Esophagus muscularis mucosa (tissue), 4 donors: ENCODE data around the gene ADH6. TPM values are rescaled to one million over a fixed set of nuclear protein-coding genes. Genes with fewer than 3 reads are reported as not detected.

Experiments
- DNase-seq: peaks from one replicate; pipeline ENCODE4 v3.0.0-alpha.2; 2017; ENCODE audit errors: extremely low spot score
- H3K27ac ChIP-seq, 4 donors: fragments of 200-600 bp; sonication (generic); replicated peaks in 1 of 4; 1 replicate in 3 of 4; 2 replicates in 1 of 4; pipeline ENCODE4 v1.5.1; 2016 to 2019; ENCODE audit warnings: mild to moderate bottlenecking in 1 of 4
- H3K27me3 ChIP-seq, 4 donors: fragments of 200-600 bp; sonication (generic); one replicate each; pipeline versions ENCODE4 v1.5.1 to v1.6.0; 2016 to 2019
- H3K36me3 ChIP-seq, 4 donors: fragments of 200-600 bp; sonication (generic); one replicate each; pipeline ENCODE4 v1.5.1; 2016 to 2019
- H3K4me1 ChIP-seq, 4 donors: fragments of 200-600 bp; sonication (generic); one replicate each; pipeline ENCODE4 v1.5.1; 2016 to 2019
- H3K4me3 ChIP-seq, 4 donors: fragments of 200-600 bp; sonication (generic); 1 replicate in 2 of 4; 2 replicates in 2 of 4; pipeline ENCODE4 v1.5.1; 2016 to 2019; ENCODE audit warnings: mild to moderate bottlenecking in 4 of 4, moderate library complexity in 1 of 4
- H3K9me3 ChIP-seq, 4 donors: fragments of 200-600 bp; sonication (generic); 1 replicate in 3 of 4; 2 replicates in 1 of 4; pipeline ENCODE4 v1.5.1; 2016 to 2019
- CTCF ChIP-seq, 3 experiments: fragments of 200-600 bp in 2 of 3; fragments of 450-650 bp in 1 of 3; sonication (generic) in 2 of 3; IDR thresholded peaks; one replicate each; pipeline ENCODE4 v1.5.1; 2017 to 2019; ENCODE audit warnings: antibody characterized with exemption in 3 of 3, mild to moderate bottlenecking in 2 of 3, moderate library complexity in 1 of 3
- EP300 ChIP-seq: sonication (generic); formaldehyde crosslinking; IDR thresholded peaks from one replicate; pipeline ENCODE4 v1.6.1; 2017; ENCODE audit warnings: antibody characterized with exemption
- POLR2A ChIP-seq: fragments of 450-650 bp; IDR thresholded peaks from one replicate; pipeline ENCODE4 v1.6.1; 2017; ENCODE audit warnings: antibody characterized with exemption, moderate library complexity, mild to moderate bottlenecking, low read depth
- POLR2AphosphoS5 ChIP-seq, 2 donors: sonication (generic); formaldehyde crosslinking; IDR thresholded peaks; one replicate each; pipeline ENCODE4 v1.6.1; 2017; ENCODE audit warnings: antibody characterized with exemption in 2 of 2
- WGBS: methylation state at CpG from one replicate; pipeline ENCODE4 v1.1.5; 2018; 5-methylcytosine and 5-hydroxymethylcytosine counted together
- intact Hi-C: fragments of 100-400 bp; cut with DNase I; formaldehyde crosslinking; loops from one replicate; pipeline ENCODE4 v1.15.1; 2023
- total RNA-seq, 4 donors: library from RNA; depleted of rRNA; stranded (reverse); fragments of >200 nt; gene quantifications; one replicate each; pipeline versions ENCODE4 v1.1.0 to v1.2.1, GENCODE V29; 2016

The ADH6 gene
- total RNA-seq, 4 donors from 2014 or later: not detected

GRCh38 chr4:99161373-99162099, 57.5 kb downstream of the ADH6 start:
- DNase-seq: no peak
- H3K27me3 ChIP-seq: no peaks in the 10 kb centered on the region
- TF ChIP-seq CTCF (IDR thresholded peaks at IDR 0.05): no peak
- no peak for TF ChIP-seq EP300
- no peak for TF ChIP-seq POLR2A
- no peak for TF ChIP-seq POLR2AphosphoS5 (IDR thresholded peaks at IDR 0.05)
- H3K4me1 ChIP-seq: no peaks in the 10 kb centered on the region
- intact Hi-C loops: no loop called here
- 95% methylated on average over 3 of the region's 3 CpGs for WGBS
- H3K9me3 ChIP-seq: no peaks in the 10 kb centered on the region
- H3K27ac ChIP-seq: no peak overlapping the region
- H3K36me3 ChIP-seq: peaks cover 0 to 6% (median 0%) of the 10 kb centered on the region in 4 donors
- no peak overlapping the region for H3K4me3 ChIP-seq

- no peak overlapping the region for H3K27ac ChIP-seq
- no peaks in the 10 kb centered on the region for H3K27me3 ChIP-seq
- no peaks in the 10 kb centered on the region for H3K9me3 ChIP-seq
- intact Hi-C loops: no loop called here
- no peak overlapping the region for H3K4me3 ChIP-seq
- no peak for DNase-seq
- WGBS: 94% methylated on average over 1 of the region's 1 CpG
- no peaks in the 10 kb centered on the region for H3K4me1 ChIP-seq
- no peak for TF ChIP-seq POLR2AphosphoS5 (IDR thresholded peaks at IDR 0.05)
- no peak for TF ChIP-seq POLR2A
- no peak for TF ChIP-seq EP300
- no peak for TF ChIP-seq CTCF (IDR thresholded peaks at IDR 0.05)
- H3K36me3 ChIP-seq: peaks cover 0 to 6% (median 0%) of the 10 kb centered on the region in 4 donors
Observed at GRCh38 chr4:99159699-99160098, 59.3 kb downstream of the ADH6 start.

- intact Hi-C loops: no loop called here
- Histone ChIP-seq H3K9me3 (no peaks in the 10 kb centered on the region), H3K4me3 (no peak overlapping the region), H3K4me1 (no peaks in the 10 kb centered on the region), H3K27me3 (no peaks in the 10 kb centered on the region), H3K27ac (no peak overlapping the region), H3K36me3 (peaks cover 0 to 6% (median 0%) of the 10 kb centered on the region in 4 donors)
- DNase-seq: no peak
- TF ChIP-seq CTCF (IDR thresholded peaks at IDR 0.05) (no peak), EP300 (no peak), POLR2A (no peak), POLR2AphosphoS5 (IDR thresholded peaks at IDR 0.05) (no peak)
- 67% methylated on average over 3 of the region's 3 CpGs for WGBS
Observed at GRCh38 chr4:99157478-99157935, 61.5 kb downstream of the ADH6 start.

GRCh38 chr4:99156992-99157391, 62.1 kb downstream of the ADH6 start:
- Histone ChIP-seq H3K4me3 (no peak overlapping the region), H3K27ac (no peak overlapping the region), H3K27me3 (no peaks in the 10 kb centered on the region), H3K36me3 (peaks cover 0 to 6% (median 0%) of the 10 kb centered on the region in 4 donors), H3K4me1 (no peaks in the 10 kb centered on the region), H3K9me3 (no peaks in the 10 kb centered on the region)
- DNase-seq: no peak
- intact Hi-C loops: no loop called here
- no peak for TF ChIP-seq EP300
- TF ChIP-seq CTCF (IDR thresholded peaks at IDR 0.05): no peak
- no peak for TF ChIP-seq POLR2AphosphoS5 (IDR thresholded peaks at IDR 0.05)
- WGBS: 71% methylated on average over 1 of the region's 1 CpG
